HG02973 (cell line): ENCODE results near the gene APBB3.
A peak's percentile ranks its signal among the peaks of the same experiment; 100 is the strongest.
"Not testable (repeated sequence)": the region's sequence is repeated elsewhere in the genome, so short reads cannot be mapped to it uniquely, and the experiment has no call there.

Source experiments
- ATAC-seq: cut with Tn5 transposase; IDR thresholded peaks from one replicate; pipeline ENCODE4 v1.9.1; 2021; ENCODE audit warnings: moderate library complexity; ENCODE audit not compliant: unreplicated experiment

The APBB3 gene, protein sequence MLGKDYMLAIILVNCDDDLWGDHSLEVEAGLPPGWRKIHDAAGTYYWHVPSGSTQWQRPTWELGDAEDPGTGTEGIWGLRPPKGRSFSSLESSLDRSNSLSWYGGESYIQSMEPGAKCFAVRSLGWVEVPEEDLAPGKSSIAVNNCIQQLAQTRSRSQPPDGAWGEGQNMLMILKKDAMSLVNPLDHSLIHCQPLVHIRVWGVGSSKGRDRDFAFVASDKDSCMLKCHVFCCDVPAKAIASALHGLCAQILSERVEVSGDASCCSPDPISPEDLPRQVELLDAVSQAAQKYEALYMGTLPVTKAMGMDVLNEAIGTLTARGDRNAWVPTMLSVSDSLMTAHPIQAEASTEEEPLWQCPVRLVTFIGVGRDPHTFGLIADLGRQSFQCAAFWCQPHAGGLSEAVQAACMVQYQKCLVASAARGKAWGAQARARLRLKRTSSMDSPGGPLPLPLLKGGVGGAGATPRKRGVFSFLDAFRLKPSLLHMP

DNA sequence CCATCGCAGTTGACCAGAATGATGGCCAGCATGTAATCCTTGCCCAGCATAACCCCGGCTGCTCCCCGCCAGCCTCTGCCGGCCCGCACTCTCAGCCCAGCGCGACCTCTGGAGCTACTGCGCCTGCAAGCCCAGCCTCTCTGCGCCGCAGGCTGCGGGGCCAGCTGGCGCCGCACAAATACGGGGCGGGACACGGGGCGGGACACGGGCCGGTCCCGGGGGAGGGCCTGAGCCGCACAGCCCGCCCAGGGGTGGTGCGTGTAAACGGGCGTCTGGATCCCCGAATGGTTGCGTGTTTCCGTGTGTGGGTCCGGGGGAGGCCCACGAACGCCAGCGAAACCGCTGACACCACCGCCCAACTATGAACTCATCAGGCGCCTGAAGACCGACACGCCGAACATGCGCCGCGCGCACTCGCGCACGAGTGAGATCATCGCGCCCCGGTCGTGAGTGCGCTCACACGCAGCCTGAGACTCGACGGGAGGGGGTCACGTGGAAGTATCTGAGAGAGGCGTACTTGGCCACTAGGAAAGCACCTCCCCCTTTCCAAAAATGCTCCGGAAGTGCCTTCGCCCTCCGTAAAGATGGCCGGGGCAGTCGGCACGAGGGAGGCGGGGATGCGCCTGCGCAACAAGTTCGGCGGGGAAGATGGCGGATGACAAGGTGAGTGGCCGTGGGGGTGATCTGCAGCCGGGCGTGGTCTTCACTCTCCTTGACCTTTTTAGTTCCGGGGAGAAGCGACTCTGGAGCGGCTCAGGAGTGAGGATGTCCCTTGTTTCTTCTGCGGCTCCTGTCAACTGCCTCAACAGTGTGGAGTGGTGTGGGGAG, at the start of gene APBB3, which contains the start of gene SLC35A4:
Gene APBB3, minus strand, starts transcription at position 403 of the 828 bp plus-strand sequence. Its CDS starts 353 bp downstream, at position 50.
Gene SLC35A4, plus strand, starts transcription at position 633 of the 828 bp plus-strand sequence. CDS start 2,342 bp downstream, outside the sequence.
- ATAC-seq = peak; percentile 84

GRCh38 chr5:140611020-140611521, 46.7 kb upstream of the APBB3 start:
- ATAC-seq = no peak

- ATAC-seq = no peak
These were observed 44.7 kb upstream of the APBB3 start for GRCh38 chr5:140609126-140609525.

- ATAC-seq = no peak
These were observed 44.3 kb upstream of the APBB3 start for GRCh38 chr5:140608722-140609121.

- ATAC-seq = no peak
These were observed 42.6 kb upstream of the APBB3 start for GRCh38 chr5:140607031-140607430.

DNA sequence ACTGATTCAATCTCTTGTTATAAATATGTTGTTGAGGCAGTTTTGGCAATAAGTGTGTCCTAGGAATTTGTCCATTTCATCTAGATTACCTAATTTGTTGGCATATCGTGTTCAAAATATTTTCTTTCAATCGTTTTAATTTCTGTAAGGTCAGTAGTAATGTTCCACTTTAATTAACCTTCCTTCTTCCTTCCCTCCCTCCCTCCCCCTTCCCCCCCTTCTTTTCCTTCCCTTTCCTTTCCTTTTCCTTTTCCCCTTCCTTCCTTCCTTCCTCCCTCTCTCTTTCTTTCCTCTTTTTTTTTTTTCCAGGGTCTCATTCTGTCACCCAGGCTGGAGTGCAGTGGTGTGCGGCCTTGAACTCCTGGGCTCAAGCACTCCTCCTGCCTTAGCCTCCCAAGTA, 41.5 kb upstream of the APBB3 start:
- ATAC-seq = no peak

- ATAC-seq = no peak
These were observed 39.3 kb upstream of the APBB3 start for GRCh38 chr5:140603734-140604133.

DNA sequence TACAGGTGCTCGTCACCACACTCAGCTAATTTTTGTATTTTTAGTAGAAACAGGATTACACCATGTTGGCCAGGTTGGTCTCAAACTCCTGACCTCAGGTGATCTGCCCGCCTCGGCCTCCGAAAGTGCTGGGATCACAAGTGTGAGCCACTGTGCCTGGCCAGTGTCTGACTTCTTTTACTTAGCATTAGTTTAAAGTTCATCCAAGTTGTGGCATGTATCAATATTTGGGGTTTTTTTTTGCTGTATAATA, 39.0 kb upstream of the APBB3 start:
- not testable (repeated sequence) for ATAC-seq

GRCh38 chr5:140602147-140602546, 37.7 kb upstream of the APBB3 start:
- ATAC-seq = no peak

DNA sequence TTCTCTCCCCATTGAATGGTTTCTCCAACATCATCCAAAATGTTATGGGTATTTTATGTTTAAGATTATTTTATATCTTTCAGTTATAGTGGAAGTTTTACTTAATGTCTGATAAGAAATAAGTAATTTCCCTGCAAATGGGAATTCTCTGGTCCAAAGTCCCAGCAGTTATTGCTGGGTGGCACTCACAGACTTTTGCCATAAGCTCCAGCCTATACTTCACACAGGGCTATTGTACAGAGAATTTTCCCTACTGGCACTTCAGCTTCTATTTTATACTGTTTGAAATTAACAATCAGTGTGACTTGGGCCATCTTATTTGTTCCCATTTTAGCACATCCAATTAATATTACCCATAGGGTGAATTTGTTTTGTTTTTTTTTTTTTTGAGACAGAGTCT, 35.7 kb upstream of the APBB3 start:
- no peak for ATAC-seq

GRCh38 chr5:140598836-140599235, 34.4 kb upstream of the APBB3 start:
- ATAC-seq = no peak

DNA sequence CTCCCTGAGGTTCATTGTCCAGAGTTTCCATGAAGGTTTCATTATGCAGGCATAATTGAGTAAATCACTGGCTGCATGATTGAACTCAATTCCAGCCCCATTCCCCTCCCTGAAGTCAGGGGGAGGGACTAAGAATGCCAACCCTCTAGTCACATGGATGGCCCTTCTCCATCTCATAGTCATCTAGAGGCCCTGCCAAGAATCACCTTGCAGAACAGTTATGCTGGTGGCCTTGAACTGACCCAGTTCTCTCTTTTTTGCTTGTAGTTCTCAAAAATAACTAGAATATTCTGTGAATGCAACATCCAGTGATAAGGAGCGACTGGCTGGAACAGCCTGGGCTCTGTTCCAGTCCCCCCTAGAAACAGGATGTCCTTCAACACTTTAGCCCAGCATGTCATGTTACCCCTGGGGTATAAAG, 31.9 kb upstream of the APBB3 start:
- ATAC-seq = no peak

GRCh38 chr5:140595538-140596300, 31.3 kb upstream of the APBB3 start:
- no peak for ATAC-seq

DNA sequence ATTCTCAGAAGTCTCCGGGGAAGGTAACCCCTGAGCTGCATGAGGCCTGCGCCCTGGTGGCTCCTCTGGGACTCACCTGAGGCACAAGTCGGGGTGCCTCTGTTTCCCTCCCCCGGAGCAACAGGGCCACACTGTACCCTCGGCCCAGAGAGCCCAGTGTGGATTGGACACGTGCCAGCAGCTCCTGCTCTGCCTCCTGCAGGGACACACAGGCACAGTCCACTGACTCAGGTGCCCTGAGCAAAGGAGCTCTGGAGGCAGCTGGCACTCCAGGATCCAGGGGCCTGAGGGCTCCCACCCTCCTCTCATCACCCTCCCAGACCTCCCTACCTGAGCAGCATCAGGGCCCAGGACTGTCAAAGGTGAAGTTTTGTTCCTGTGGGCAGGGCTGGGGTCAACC, 29.8 kb upstream of the APBB3 start:
- ATAC-seq = no peak

GRCh38 chr5:140593070-140593469, 28.7 kb upstream of the APBB3 start:
- ATAC-seq = not testable (repeated sequence)

DNA sequence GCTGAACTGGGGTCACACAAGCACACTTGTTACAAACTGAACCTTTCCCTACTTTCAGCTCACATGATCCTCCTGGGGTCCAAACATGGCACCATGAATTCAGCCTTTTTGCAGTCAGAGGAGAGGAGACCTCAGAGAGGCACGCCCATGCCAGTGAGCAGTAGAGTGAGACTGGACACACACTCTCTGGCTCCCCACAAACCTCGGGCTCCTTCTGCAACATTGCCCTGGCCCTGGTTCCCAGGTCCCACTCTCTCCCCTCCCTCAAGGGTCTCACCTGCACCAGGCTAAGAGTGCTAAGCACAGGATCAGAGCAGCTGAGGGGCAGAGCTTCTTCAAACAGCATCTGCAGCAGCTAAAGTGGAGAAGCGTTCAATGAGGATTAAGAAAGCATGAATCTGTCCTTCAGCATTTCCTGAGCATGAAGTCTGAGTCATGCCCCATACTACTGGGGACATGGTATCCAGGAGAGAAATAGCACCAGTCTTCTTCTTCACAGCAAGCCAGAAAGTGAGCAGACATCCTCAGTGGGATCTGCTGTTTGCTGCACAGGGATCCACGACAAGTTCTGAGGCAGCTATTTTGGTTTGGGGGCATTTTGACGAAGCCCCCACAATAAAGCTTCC, 27.5 kb upstream of the APBB3 start:
- ATAC-seq = no peak

GRCh38 chr5:140590861-140591260, 26.5 kb upstream of the APBB3 start:
- ATAC-seq = no peak

DNA sequence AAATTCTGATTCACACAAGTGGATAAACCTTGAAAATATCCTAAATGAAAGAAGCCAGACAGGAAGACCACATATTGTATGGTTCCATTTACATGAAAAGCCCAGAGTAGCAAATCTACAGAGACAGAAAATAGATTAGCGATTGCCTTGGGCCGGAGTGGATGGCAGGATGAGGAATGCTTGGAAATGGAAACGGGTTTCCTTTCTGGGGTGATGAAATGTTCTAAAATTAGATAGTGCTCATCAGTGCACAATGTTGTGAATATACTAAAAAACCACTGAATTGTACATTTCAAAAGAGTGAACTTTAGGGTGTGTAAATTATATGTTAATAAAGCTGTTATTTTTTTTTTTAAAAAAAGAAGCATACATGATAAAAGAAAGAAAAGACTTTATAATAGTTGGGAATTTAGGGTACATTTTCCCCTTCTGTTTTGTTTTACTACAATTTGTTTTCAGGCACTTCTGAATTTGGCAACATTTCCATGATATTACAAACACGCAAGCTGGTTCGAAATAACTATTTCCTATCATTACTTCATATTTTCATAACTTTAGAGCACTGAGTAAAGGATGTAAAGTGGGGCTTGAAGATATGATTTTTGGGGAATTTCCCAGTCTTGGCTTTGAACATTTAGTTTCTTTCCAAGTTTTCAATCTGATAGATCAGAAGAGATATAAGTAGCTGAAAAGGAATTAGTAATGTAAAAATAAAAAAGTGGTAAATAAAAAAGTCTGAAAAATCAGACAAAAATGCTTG, 24.1 kb upstream of the APBB3 start:
- no peak for ATAC-seq

DNA sequence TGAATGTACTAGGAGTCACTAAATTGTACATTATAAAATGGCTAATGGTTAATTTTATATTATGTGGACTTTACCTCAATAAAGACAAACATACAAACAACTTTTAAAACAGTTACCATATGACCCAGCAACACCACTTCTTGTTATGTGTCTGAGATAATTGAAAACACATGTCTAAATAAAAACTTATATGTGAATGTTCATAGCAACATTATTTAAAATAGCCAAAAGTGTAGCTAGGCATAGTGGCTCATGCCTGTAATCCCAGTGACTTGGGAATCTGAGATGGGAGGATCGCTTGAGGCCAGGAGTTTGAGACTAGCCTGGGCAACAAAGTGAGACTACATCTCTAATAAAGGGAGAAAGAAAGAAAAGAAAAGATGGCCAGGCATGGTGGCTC, 23.1 kb upstream of the APBB3 start:
- no peak for ATAC-seq
